ENCODE measurements around the gene CEP41.

The CEP41 gene

GRCh38 chr7:130387628-130388403 is 53.0 kb downstream of the CEP41 start:
- no peak for TF ChIP-seq JUND (IDR thresholded peaks at IDR 0.05; ENCODE audit: low read depth)
- no peak for DNase-seq (ENCODE audit: low read depth in 1 of 2, low spot score in 1 of 2)
- in situ Hi-C loops (cut with HindIII; ENCODE audit: low pct_unique_long_range_greater_than_20kb, low sequenced_read_pairs): no loop called here

GRCh38 chr7:130387306-130387627 is 53.5 kb downstream of the CEP41 start:
- in situ Hi-C loops (cut with HindIII; ENCODE audit: low pct_unique_long_range_greater_than_20kb, low sequenced_read_pairs): no loop called here
- DNase-seq (ENCODE audit: low read depth in 1 of 2, low spot score in 1 of 2): no peak
- TF ChIP-seq JUND (IDR thresholded peaks at IDR 0.05; ENCODE audit: low read depth): no peak

- no peak for TF ChIP-seq JUND (IDR thresholded peaks at IDR 0.05; ENCODE audit: low read depth)
- in situ Hi-C loops (cut with HindIII; ENCODE audit: low pct_unique_long_range_greater_than_20kb, low sequenced_read_pairs): no loop called here
- no peak for DNase-seq (ENCODE audit: low read depth in 1 of 2, low spot score in 1 of 2)
These were observed 53.9 kb downstream of the CEP41 start for GRCh38 chr7:130386876-130387275.

GRCh38 chr7:130385600-130386066 is 55.2 kb downstream of the CEP41 start:
- in situ Hi-C loops (cut with HindIII; ENCODE audit: low pct_unique_long_range_greater_than_20kb, low sequenced_read_pairs): no loop called here
- TF ChIP-seq JUND (IDR thresholded peaks at IDR 0.05; ENCODE audit: low read depth): no peak
- DNase-seq (ENCODE audit: low read depth in 1 of 2, low spot score in 1 of 2): no peak

- no peak for DNase-seq (ENCODE audit: low read depth in 1 of 2, low spot score in 1 of 2)
- TF ChIP-seq JUND (IDR thresholded peaks at IDR 0.05; ENCODE audit: low read depth): no peak
- in situ Hi-C loops (cut with HindIII; ENCODE audit: low pct_unique_long_range_greater_than_20kb, low sequenced_read_pairs): no loop called here
These were observed 55.8 kb downstream of the CEP41 start for GRCh38 chr7:130384841-130385599.

- TF ChIP-seq JUND (IDR thresholded peaks at IDR 0.05; ENCODE audit: low read depth): no peak
- DNase-seq (ENCODE audit: low read depth in 1 of 2, low spot score in 1 of 2): no peak
- in situ Hi-C loops (cut with HindIII; ENCODE audit: low pct_unique_long_range_greater_than_20kb, low sequenced_read_pairs): no loop called here
These were observed 56.4 kb downstream of the CEP41 start for GRCh38 chr7:130384371-130384801.

- TF ChIP-seq JUND (IDR thresholded peaks at IDR 0.05; ENCODE audit: low read depth): no peak
- in situ Hi-C loops (cut with HindIII; ENCODE audit: low pct_unique_long_range_greater_than_20kb, low sequenced_read_pairs): no loop called here
- DNase-seq (ENCODE audit: low read depth in 1 of 2, low spot score in 1 of 2): no peak
These were observed 57.4 kb downstream of the CEP41 start for GRCh38 chr7:130383187-130383980.

GRCh38 chr7:130381468-130382312 is 59.1 kb downstream of the CEP41 start:
- no peak for TF ChIP-seq JUND (IDR thresholded peaks at IDR 0.05; ENCODE audit: low read depth)
- in situ Hi-C loops (cut with HindIII; ENCODE audit: low pct_unique_long_range_greater_than_20kb, low sequenced_read_pairs): no loop called here
- DNase-seq (ENCODE audit: low read depth in 1 of 2, low spot score in 1 of 2): no peak

- no peak for DNase-seq (ENCODE audit: low read depth in 1 of 2, low spot score in 1 of 2)
- no peak for TF ChIP-seq JUND (IDR thresholded peaks at IDR 0.05; ENCODE audit: low read depth)
- in situ Hi-C loops (cut with HindIII; ENCODE audit: low pct_unique_long_range_greater_than_20kb, low sequenced_read_pairs): no loop called here
These were observed 59.9 kb downstream of the CEP41 start for GRCh38 chr7:130380861-130381455.

GRCh38 chr7:130379921-130380860 is 60.6 kb downstream of the CEP41 start, which contains the start of gene CPA1:
TSS of gene CPA1 (plus strand) at chr7:130380494. CDS start at chr7:130380521, 27 bp downstream.
- in situ Hi-C loops (cut with HindIII; ENCODE audit: low pct_unique_long_range_greater_than_20kb, low sequenced_read_pairs): no loop called here
- no peak for DNase-seq (ENCODE audit: low read depth in 1 of 2, low spot score in 1 of 2)
- TF ChIP-seq JUND (IDR thresholded peaks at IDR 0.05; ENCODE audit: low read depth): no peak

- in situ Hi-C loops (cut with HindIII; ENCODE audit: low pct_unique_long_range_greater_than_20kb, low sequenced_read_pairs): no loop called here
- TF ChIP-seq JUND (IDR thresholded peaks at IDR 0.05; ENCODE audit: low read depth): no peak
- DNase-seq (ENCODE audit: low read depth in 1 of 2, low spot score in 1 of 2): no peak
These were observed 61.3 kb downstream of the CEP41 start for GRCh38 chr7:130379532-130379920.

Measured in T47D (cell line).